HG03521 (cell line): ENCODE results near the gene MDM2.

Experiments used
- ATAC-seq: cut with Tn5 transposase; IDR thresholded peaks from one replicate; pipeline ENCODE4 v1.9.1; 2021; ENCODE audit warnings: mild to moderate bottlenecking, moderate library complexity; ENCODE audit not compliant: unreplicated experiment

MDM2 gene

GRCh38 chr12:68870443-68870842, 62.5 kb downstream of the MDM2 start:
- no peak for ATAC-seq

GRCh38 chr12:68871396-68871795, 63.4 kb downstream of the MDM2 start:
- ATAC-seq = no peak

GRCh38 chr12:68871921-68872320, 63.9 kb downstream of the MDM2 start:
- ATAC-seq = no peak

- no peak for ATAC-seq
Observed at GRCh38 chr12:68873316-68873715, 65.3 kb downstream of the MDM2 start.

- no peak for ATAC-seq
Observed at GRCh38 chr12:68876461-68876860, 68.5 kb downstream of the MDM2 start.

- no peak for ATAC-seq
Observed at GRCh38 chr12:68877583-68877982, 69.6 kb downstream of the MDM2 start.

GRCh38 chr12:68878283-68878682, 70.3 kb downstream of the MDM2 start:
- ATAC-seq = no peak

GRCh38 chr12:68878846-68879245, 70.9 kb downstream of the MDM2 start:
- no peak for ATAC-seq

GRCh38 chr12:68880660-68881325, 72.8 kb downstream of the MDM2 start:
- no peak for ATAC-seq

GRCh38 chr12:68882251-68882964, 74.4 kb downstream of the MDM2 start:
- no peak for ATAC-seq

- ATAC-seq = no peak
Observed at GRCh38 chr12:68883151-68883550, 75.2 kb downstream of the MDM2 start.

DNA sequence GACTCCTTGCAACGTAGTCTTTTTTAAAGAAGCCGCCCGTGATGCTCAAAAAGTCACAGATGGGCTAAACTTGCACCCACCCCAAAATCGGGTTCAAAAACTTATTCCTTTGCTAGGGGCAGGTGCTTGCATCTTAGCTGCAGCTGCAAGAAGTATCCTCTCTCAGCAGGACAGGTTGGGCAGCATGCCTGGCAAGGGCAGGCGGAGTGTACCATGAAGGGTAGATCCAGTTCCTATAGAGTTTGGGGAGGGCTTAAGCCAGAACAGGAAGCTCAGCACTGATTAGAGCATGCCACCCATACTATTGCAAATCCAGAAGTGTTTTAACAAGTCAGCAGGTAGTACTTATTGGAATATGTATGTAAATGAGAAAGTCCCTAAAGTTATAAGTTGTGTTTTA, 76.3 kb downstream of the MDM2 start:
- ATAC-seq = no peak

DNA sequence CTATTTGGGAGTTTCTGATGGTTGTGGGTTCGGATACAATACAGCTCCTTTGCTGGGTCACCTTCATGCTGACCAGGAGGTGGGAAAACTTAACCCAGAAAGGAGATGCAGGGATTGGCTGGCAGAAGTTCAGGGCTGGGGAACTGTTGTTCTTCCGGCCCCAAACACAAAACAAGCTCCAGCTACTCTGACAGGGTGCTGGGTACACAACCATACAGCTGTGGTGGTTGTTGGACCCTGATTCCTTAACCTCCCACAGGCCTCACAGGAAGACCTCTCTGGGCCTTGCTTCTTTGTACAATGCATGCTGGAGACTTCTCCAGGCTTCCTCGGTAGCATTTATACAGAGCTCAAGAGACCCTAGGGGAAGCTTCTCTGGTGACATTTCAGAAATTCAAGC, 77.4 kb downstream of the MDM2 start:
- ATAC-seq = no peak

- ATAC-seq = no peak
Observed at GRCh38 chr12:68886636-68887572, 78.9 kb downstream of the MDM2 start.

DNA sequence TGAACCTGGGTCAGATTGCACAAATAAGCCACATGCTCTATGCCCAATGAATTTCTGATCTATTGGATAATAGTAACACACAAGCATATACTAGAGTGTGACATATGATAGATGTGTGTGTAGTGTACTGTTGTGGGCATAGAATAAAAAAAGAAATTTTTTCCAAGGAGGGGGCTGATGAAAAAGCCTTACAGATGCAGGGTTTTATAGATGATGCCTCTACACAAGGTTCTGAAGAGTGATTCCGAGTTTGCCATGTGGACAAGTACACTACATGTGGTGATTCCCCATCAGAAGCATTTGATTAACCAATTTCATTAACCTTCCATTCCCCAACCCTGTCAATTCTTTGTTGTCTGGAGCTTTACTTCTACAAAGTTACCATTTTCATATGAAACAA, 79.7 kb downstream of the MDM2 start:
- ATAC-seq = no peak

GRCh38 chr12:68888243-68888642, 80.3 kb downstream of the MDM2 start:
- no peak for ATAC-seq

- no peak for ATAC-seq
Observed at GRCh38 chr12:68890701-68891113, 82.7 kb downstream of the MDM2 start.

DNA sequence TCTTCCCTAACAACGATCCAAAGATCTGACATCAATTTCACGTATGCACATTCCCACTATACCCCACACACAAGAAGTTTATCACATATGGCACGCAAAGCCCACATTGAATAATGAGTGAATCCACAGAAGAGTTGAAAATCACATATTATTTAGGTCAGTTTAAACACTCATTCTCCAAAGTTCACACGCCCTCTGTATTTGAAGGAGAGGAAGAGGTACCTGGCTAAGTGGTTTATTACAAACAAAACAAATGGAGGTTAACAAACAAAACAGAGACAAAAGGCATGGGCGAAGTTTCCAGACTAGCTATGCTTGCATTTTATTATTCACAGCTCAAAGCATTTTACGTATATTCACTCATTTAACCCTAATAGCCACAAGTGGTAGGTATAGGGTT, 83.2 kb downstream of the MDM2 start:
- ATAC-seq = no peak

- no peak for ATAC-seq
Observed at GRCh38 chr12:68893201-68893600, 85.2 kb downstream of the MDM2 start.

DNA sequence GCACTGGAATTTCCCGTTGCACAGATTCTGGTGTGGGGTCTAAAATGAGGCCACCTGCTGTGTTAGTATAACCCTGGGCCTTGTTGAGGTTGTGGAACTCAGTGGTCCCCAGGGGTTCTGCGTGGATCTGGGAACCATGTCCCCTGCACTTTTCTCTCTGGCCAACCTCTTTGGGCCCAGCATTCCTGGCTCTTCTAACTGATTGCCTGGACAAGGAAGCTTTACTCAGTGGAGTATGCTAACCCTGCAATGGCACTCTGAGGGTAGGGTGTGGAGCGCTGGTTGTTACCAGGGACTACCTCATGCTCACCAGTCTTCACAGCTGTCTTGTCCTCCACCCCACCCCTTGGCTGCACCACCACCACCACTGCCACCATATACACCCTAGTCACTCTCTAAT, 85.8 kb downstream of the MDM2 start:
- ATAC-seq = no peak

GRCh38 chr12:68894276-68894855, 86.4 kb downstream of the MDM2 start:
- no peak for ATAC-seq
